Hepatocyte (in vitro differentiated cells): ENCODE measurements around the gene HNMT. TPM values are rescaled to one million over a fixed set of nuclear protein-coding genes. Genes with fewer than 3 reads are reported as not detected.

ENCODE experiments used
- DNase-seq: peaks from one replicate; pipeline ENCODE4 v3.0.0-alpha.2; 2016; ENCODE audit warnings: low spot score
- H2AFZ ChIP-seq: fragments of 200-600 bp; sonication (generic); 2 replicates; pipeline ENCODE4 v1.6.0; 2016; ENCODE audit warnings: antibody characterized with exemption, mild to moderate bottlenecking
- H3K27ac ChIP-seq: fragments of 200-600 bp; sonication (generic); 2 replicates; pipeline ENCODE4 v1.5.1; 2016; ENCODE audit warnings: mild to moderate bottlenecking
- H3K27me3 ChIP-seq: fragments of 200-600 bp; sonication (generic); 2 replicates; pipeline ENCODE4 v1.6.1; 2016
- H3K36me3 ChIP-seq: fragments of 200-600 bp; sonication (generic); replicated peaks from 2 replicates; pipeline ENCODE4 v1.5.1; 2016; ENCODE audit warnings: low read depth; ENCODE audit not compliant: insufficient read depth
- H3K4me1 ChIP-seq: fragments of 200-600 bp; sonication (generic); 2 replicates; pipeline ENCODE4 v1.5.1; 2016; ENCODE audit warnings: mild to moderate bottlenecking, moderate library complexity; ENCODE audit not compliant: insufficient read depth
- H3K4me2 ChIP-seq: fragments of 200-600 bp; sonication (generic); 2 replicates; pipeline ENCODE4 v1.6.0; 2016
- H3K4me3 ChIP-seq: fragments of 200-600 bp; sonication (generic); 2 replicates; pipeline ENCODE4 v1.5.1; 2016; ENCODE audit warnings: mild to moderate bottlenecking
- H3K79me2 ChIP-seq: fragments of 200-600 bp; sonication (generic); 2 replicates; pipeline ENCODE4 v1.6.0; 2017; ENCODE audit warnings: mild to moderate bottlenecking
- H3K9me2 ChIP-seq: fragments of 200-600 bp; sonication (generic); replicated peaks from 2 replicates; pipeline ENCODE4 v1.6.0; 2017; ENCODE audit warnings: mild to moderate bottlenecking; ENCODE audit not compliant: insufficient read depth
- H3K9me3 ChIP-seq: fragments of 200-600 bp; sonication (generic); 2 replicates; pipeline ENCODE4 v1.5.1; 2016; ENCODE audit warnings: low read depth, mild to moderate bottlenecking
- H4K20me1 ChIP-seq: fragments of 200-600 bp; sonication (generic); 2 replicates; pipeline ENCODE4 v1.6.0; 2016; ENCODE audit warnings: mild to moderate bottlenecking; ENCODE audit not compliant: insufficient read depth, poor library complexity, severe bottlenecking
- EZH2 ChIP-seq: fragments of 200-600 bp; sonication (generic); IDR thresholded peaks from 2 replicates; pipeline ENCODE4 v1.6.1; 2016; ENCODE audit warnings: antibody characterized with exemption, mild to moderate bottlenecking, borderline replicate concordance
- EZH2phosphoT487 ChIP-seq: fragments of 200-600 bp; sonication (generic); IDR thresholded peaks from one replicate; pipeline ENCODE4 v1.6.1; 2018; ENCODE audit warnings: antibody characterized with exemption, mild to moderate bottlenecking, low read depth, moderate library complexity; ENCODE audit not compliant: unreplicated experiment, severe bottlenecking
- WGBS: methylation state at CpG from one replicate; pipeline ENCODE4 v1.1.6; 2016; ENCODE audit warnings: low lambda C conversion rate; ENCODE audit errors: missing lambda C conversion rate; 5-methylcytosine and 5-hydroxymethylcytosine counted together
- polyA plus RNA-seq: library from polyadenylated mRNA; unstranded; fragments of >200 nt; fragmentation: Nextera tagmentation; extraction: Ambion mirVana; gene quantifications from 2 replicates; pipeline ENCODE4 v1.2.1, GENCODE V29; 2016
- total RNA-seq: library from RNA; depleted of rRNA; stranded (reverse); fragments of >200 nt; gene quantifications from 2 replicates; pipeline ENCODE4 v1.2.3, GENCODE V29; 2014
- TF ChIP-seq, protein P1 (sequence below): fragments of 200-600 bp; sonication (generic); IDR thresholded peaks from 2 replicates; pipeline ENCODE4 v1.5.1; 2016; ENCODE audit warnings: antibody characterized with exemption, mild to moderate bottlenecking; ENCODE audit not compliant: poor library complexity

The HNMT gene
- total and polyA plus RNA-seq, 2 experiments from 2014 or later, result 23.4 to 26.3 TPM

DNA sequence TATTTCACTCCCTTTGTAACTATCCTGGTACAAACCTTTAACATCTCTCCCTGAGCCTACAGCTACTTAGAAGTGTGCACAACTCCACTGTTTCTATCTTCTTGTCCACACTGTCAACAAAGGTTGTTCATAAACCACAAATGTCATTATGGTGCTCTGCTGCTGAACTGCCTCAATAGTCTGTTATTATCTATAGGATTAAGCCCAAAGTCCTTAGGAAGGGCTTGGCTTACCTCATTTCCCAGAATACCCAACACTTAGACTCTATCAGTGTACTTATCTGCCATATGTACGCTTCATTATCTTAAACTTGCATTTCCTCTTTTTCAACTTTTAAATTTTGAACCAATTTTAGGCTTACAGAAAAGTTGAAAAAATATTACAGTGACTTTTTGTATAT lies 94.2 kb downstream of the HNMT start:
- Histone ChIP-seq H3K4me3 (no peak overlapping the region), H3K36me3 (no peaks in the 10 kb centered on the region), H2AFZ (no peak overlapping the region), H3K79me2 (no peaks in the 10 kb centered on the region), H3K4me2 (no peak overlapping the region), H4K20me1 (no peaks in the 10 kb centered on the region), H3K9me3 (no peaks in the 10 kb centered on the region), H3K9me2 (no peaks in the 10 kb centered on the region), H3K27me3 (no peaks in the 10 kb centered on the region), H3K4me1 (peaks cover 7% of the 10 kb centered on the region), H3K27ac (no peak overlapping the region)
- TF ChIP-seq, protein P1, sequence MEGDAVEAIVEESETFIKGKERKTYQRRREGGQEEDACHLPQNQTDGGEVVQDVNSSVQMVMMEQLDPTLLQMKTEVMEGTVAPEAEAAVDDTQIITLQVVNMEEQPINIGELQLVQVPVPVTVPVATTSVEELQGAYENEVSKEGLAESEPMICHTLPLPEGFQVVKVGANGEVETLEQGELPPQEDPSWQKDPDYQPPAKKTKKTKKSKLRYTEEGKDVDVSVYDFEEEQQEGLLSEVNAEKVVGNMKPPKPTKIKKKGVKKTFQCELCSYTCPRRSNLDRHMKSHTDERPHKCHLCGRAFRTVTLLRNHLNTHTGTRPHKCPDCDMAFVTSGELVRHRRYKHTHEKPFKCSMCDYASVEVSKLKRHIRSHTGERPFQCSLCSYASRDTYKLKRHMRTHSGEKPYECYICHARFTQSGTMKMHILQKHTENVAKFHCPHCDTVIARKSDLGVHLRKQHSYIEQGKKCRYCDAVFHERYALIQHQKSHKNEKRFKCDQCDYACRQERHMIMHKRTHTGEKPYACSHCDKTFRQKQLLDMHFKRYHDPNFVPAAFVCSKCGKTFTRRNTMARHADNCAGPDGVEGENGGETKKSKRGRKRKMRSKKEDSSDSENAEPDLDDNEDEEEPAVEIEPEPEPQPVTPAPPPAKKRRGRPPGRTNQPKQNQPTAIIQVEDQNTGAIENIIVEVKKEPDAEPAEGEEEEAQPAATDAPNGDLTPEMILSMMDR, result no peak
- 32% methylated on average over 1 of the region's 1 CpG for WGBS
- no peak for DNase-seq

DNA sequence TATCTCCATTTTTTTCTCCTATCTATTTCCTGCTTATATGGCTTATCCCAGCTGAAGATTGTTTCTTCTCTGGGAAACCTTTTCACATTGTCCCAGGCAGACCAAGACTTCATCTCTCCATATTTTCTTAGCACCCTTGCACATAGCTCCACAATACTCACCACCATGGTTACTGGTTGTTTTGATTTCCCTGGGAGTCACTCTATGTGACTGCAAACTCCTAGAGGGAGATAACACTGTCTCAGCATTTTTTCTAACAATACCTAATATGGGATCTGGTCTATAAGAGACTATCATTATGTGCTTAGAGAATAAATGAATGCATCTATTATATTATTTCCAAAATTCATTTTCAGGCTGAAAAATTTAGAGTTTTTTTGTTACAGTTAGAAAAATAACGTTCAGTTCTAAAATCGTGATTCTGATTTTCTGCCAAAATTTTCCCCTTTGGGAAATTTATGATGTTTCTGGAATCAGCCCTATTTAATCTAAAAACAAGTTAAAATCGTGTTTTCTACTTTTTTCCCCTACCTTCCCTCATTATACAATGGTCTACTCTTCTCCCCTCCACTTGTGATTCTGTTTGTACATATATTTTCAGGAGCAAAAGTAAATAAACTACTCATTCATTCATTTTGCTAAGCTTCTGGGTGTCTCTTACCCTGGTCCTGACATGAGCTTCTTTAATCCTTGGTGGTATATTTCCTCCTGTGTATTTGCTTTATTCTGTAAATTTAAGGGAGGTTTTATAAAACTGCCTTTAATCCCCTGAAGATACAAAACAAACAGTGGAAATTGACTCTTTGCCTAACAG lies 95.4 kb downstream of the HNMT start:
- H4K20me1 ChIP-seq, result no peaks in the 10 kb centered on the region
- H3K9me2 ChIP-seq, result no peaks in the 10 kb centered on the region
- H3K4me2 ChIP-seq, result no peak overlapping the region
- H3K27me3 ChIP-seq, result no peaks in the 10 kb centered on the region
- no peak overlapping the region for H2AFZ ChIP-seq
- H3K4me3 ChIP-seq, result no peak overlapping the region
- no peaks in the 10 kb centered on the region for H3K79me2 ChIP-seq
- 86% methylated on average over 3 of the region's 3 CpGs for WGBS
- H3K9me3 ChIP-seq, result no peaks in the 10 kb centered on the region
- DNase-seq, result no peak
- peaks cover 7% of the 10 kb centered on the region for H3K4me1 ChIP-seq
- no peak overlapping the region for H3K27ac ChIP-seq
- no peak for TF ChIP-seq EZH2
- TF ChIP-seq, protein P1, result no peak
- no peak for TF ChIP-seq EZH2phosphoT487
- no peaks in the 10 kb centered on the region for H3K36me3 ChIP-seq

DNA sequence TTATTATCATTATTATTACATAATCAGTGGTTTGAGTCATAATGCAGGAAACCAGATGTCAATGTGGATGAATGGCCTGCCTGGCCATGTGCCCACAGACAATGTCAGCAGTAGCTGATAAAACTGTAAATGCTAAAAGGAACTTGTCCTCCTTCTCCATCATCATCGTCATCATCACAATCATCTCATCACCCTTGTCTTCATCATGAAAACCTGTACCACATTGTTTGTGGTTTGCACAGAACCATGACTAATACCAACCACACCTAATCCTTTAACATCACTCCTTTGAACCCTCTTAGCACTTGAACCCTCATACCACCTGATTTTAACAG lies 96.0 kb downstream of the HNMT start:
- peaks cover 7% of the 10 kb centered on the region for H3K4me1 ChIP-seq
- WGBS, result 74% methylated on average over 1 of the region's 1 CpG
- no peak overlapping the region for H2AFZ ChIP-seq
- H3K79me2 ChIP-seq, result no peaks in the 10 kb centered on the region
- H3K36me3 ChIP-seq, result no peaks in the 10 kb centered on the region
- no peaks in the 10 kb centered on the region for H4K20me1 ChIP-seq
- H3K9me3 ChIP-seq, result no peaks in the 10 kb centered on the region
- H3K9me2 ChIP-seq, result no peaks in the 10 kb centered on the region
- H3K4me3 ChIP-seq, result no peak overlapping the region
- DNase-seq, result no peak
- TF ChIP-seq EZH2phosphoT487 (no peak), EZH2 (no peak)
- no peak overlapping the region for H3K27ac ChIP-seq
- no peak overlapping the region for H3K4me2 ChIP-seq
- H3K27me3 ChIP-seq, result no peaks in the 10 kb centered on the region

DNA sequence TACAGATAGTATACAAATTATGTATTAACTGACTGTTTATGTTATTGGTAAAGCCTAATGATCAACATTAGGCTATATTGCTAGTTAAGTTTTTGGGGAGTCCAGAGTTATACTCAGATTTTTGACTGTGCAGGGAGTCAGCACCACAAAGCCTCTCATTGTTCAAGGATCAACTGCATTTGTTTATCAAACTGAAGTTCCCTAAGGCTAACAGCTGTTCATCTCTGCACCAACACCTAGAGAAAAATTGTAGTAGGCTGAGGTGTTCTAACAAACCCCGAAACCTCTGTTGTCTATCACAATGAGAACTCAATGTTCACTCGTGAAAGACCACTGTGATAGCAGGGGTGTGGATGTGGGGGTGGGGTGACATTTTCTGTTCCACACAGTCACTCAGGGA lies 97.7 kb downstream of the HNMT start:
- Histone ChIP-seq H3K27me3 (no peaks in the 10 kb centered on the region), H3K4me3 (no peak overlapping the region), H3K79me2 (no peaks in the 10 kb centered on the region), H4K20me1 (no peaks in the 10 kb centered on the region), H3K4me2 (no peak overlapping the region), H3K27ac (no peak overlapping the region), H3K9me2 (no peaks in the 10 kb centered on the region), H3K36me3 (no peaks in the 10 kb centered on the region), H2AFZ (no peak overlapping the region), H3K9me3 (no peaks in the 10 kb centered on the region), H3K4me1 (peaks cover 7% of the 10 kb centered on the region)
- no peak for TF ChIP-seq EZH2
- TF ChIP-seq EZH2phosphoT487, result no peak
- TF ChIP-seq, protein P1, result no peak
- DNase-seq, result no peak
- 93% methylated on average over 2 of the region's 2 CpGs for WGBS
